Type B pancreatic cell (in vitro differentiated cells): ENCODE measurements around the gene PLD1. TPM values are rescaled to one million over a fixed set of nuclear protein-coding genes. Genes with fewer than 3 reads are reported as not detected.

Experiments
- DNase-seq: peaks from one replicate; pipeline ENCODE4 v3.0.0; 2021; ENCODE audit warnings: mixed read lengths; ENCODE audit not compliant: unreplicated experiment; ENCODE audit errors: extremely low spot score
- H3K27ac Mint-ChIP-seq: 2 replicates; pipeline ENCODE4 v1.8.0; 2021; ENCODE audit warnings: mild to moderate bottlenecking, mixed read lengths
- H3K27me3 Mint-ChIP-seq: 2 replicates; pipeline ENCODE4 v1.8.0; 2021; ENCODE audit warnings: mixed read lengths
- H3K36me3 Mint-ChIP-seq: 2 replicates; pipeline ENCODE4 v1.8.0; 2021; ENCODE audit warnings: mixed read lengths
- H3K4me1 Mint-ChIP-seq: one replicate; pipeline ENCODE4 v1.8.0; 2021; ENCODE audit warnings: mixed read lengths; ENCODE audit not compliant: unreplicated experiment
- H3K4me3 Mint-ChIP-seq: 2 replicates; pipeline ENCODE4 v1.8.0; 2021; ENCODE audit warnings: mild to moderate bottlenecking, mixed read lengths
- H3K9me3 Mint-ChIP-seq: 2 replicates; pipeline ENCODE4 v1.8.0; 2021; ENCODE audit warnings: mixed read lengths
- total RNA-seq: library from RNA; stranded (reverse); gene quantifications from 2 replicates; pipeline ENCODE4 v1.2.1, GENCODE V29; 2021; ENCODE audit warnings: low replicate concordance
- TF ChIP-seq, protein P1 (sequence below): fragments of 200-600 bp; sonication (generic); conservative IDR thresholded peaks from 2 replicates; pipeline ENCODE4 v1.5.0; 2021; ENCODE audit warnings: antibody characterized with exemption, mild to moderate bottlenecking

Gene PLD1
- total RNA-seq, 1 donor from 2014 or later = 33.3 TPM

DNA sequence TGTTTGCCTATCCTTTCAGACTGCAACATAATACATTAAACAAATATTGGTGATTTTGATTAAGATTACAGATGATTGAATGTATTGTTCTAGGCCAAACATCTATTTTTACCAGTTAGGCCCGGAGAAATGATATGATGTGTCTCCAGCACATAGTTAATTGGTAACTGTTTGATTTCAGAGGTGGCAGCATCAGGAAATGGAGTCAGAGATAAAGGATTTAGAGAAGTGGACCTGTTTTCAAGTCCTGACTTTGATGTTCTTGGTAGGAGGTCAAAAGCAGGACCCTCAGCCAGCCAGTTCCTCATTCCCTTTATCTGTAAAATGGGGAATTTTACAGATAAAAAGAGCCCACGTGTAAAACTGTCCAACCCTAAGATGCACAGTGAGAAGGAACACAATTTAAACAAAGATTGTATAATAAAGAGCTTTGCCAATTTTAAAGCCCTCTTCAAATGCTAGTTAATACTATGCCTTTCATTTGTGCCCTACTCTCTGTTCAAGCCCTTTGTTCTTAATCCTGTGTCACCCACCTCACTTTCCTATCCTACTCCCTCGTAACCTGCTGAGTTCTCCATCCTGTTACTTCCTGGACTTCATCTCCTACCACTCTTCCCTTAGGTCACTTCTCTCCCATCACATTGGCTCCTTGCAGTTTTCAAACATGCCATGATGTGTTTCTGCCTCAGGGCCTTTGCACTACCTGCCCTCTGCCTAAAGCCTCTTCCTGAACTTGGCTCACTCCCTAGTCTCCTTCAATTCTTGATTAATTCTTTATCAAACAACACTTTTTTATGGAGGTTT is 35.4 kb upstream of the PLD1 start:
- DNase-seq = no peak
- Mint-ChIP-seq H3K4me1 (peaks cover 18% of the 10 kb centered on the region), H3K4me3 (no peak overlapping the region), H3K36me3 (no peaks in the 10 kb centered on the region), H3K9me3 (peaks cover 5% of the 10 kb centered on the region), H3K27me3 (no peaks in the 10 kb centered on the region), H3K27ac (no peak overlapping the region)
- TF ChIP-seq, protein P1, sequence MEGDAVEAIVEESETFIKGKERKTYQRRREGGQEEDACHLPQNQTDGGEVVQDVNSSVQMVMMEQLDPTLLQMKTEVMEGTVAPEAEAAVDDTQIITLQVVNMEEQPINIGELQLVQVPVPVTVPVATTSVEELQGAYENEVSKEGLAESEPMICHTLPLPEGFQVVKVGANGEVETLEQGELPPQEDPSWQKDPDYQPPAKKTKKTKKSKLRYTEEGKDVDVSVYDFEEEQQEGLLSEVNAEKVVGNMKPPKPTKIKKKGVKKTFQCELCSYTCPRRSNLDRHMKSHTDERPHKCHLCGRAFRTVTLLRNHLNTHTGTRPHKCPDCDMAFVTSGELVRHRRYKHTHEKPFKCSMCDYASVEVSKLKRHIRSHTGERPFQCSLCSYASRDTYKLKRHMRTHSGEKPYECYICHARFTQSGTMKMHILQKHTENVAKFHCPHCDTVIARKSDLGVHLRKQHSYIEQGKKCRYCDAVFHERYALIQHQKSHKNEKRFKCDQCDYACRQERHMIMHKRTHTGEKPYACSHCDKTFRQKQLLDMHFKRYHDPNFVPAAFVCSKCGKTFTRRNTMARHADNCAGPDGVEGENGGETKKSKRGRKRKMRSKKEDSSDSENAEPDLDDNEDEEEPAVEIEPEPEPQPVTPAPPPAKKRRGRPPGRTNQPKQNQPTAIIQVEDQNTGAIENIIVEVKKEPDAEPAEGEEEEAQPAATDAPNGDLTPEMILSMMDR = no peak

DNA sequence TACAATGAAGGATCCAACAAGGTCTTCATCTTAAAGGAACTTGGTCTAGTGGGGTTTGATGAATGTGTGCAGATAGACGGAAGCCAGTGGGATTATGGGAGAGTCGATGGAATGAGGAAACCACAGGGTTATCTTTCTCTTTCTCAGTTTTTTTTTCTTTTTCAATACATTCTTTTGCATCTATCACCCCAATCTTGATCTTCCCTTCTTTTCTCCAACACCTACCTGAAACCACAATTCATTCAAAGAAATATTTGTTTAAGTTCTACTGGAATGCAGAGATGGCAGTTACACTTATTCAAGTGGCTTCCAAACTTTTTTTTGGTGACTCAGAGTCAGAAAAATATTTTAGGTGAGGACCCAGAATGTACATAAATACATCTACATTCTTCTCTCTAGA is 34.6 kb upstream of the PLD1 start:
- no peak overlapping the region for H3K27ac Mint-ChIP-seq
- H3K27me3 Mint-ChIP-seq = no peaks in the 10 kb centered on the region
- DNase-seq = no peak
- H3K9me3 Mint-ChIP-seq = peaks cover 5% of the 10 kb centered on the region
- H3K36me3 Mint-ChIP-seq = no peaks in the 10 kb centered on the region
- peaks cover 10% of the 10 kb centered on the region for H3K4me1 Mint-ChIP-seq
- TF ChIP-seq, protein P1 = no peak
- no peak overlapping the region for H3K4me3 Mint-ChIP-seq

DNA sequence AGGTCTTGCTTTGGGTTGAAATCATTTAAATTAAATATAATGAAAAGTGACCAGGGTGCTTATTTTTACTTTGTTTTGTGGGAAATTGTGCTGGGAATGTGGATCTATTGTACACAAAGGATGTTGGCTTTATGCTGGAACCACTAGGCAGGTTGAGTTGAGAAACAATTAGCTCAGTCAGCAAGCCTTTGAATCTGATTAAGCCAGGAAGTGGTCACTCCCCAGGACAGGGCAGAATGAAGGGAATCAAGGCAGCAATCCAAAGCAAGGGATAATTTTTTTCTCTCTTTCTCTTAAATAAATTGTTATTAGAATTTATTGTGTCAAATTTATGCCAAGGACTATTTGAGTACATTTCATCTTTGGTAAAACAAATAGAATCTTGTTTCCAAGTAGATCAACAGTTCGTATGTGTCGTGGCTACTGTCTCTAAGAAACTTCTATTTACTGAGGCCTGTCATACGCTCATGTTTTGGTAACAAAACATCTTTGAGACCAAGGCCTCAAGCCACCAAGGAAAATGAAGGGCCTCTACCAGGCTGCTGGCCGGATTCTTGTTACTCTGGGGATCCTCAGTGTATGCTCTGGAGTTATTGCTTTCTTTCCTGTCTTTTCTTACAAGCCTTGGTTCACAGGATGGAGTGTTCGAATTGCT is 32.7 kb upstream of the PLD1 start, which contains the start of gene TMEM212:
Gene TMEM212, plus strand, starts transcription at position 486 of the 655 bp plus-strand sequence. Its CDS starts 35 bp downstream, at position 521.
- H3K27ac Mint-ChIP-seq = no peak within 1 kb of the TSS
- peaks cover 5% of the 10 kb centered on the region for H3K9me3 Mint-ChIP-seq
- no peaks in the 10 kb centered on the region for H3K36me3 Mint-ChIP-seq
- TF ChIP-seq, protein P1 = no peak
- no peak for DNase-seq
- no peaks in the 10 kb centered on the region for H3K27me3 Mint-ChIP-seq
- peaks cover 18% of the 10 kb centered on the region for H3K4me1 Mint-ChIP-seq
- H3K4me3 Mint-ChIP-seq = no peak within 1 kb of the TSS

DNA sequence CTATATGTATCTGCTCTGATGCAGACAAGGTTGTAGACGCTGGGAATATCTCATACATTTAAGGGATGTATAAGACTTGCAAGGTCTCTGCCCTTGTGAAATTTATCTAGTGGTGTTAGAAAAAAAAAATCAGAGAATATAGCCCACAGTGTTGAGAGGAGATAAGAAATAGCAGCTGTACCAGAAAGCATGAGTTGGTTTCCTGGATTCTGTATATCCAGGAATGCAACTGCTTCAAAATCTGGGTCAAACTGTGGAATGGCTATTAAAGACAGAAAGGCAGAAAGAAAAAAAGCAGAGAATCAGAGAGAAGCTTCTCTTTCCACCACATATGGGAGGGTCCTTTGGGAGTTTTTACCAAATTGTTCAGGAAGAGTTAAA is 31.3 kb upstream of the PLD1 start:
- Mint-ChIP-seq H3K4me1 (peaks cover 19% of the 10 kb centered on the region), H3K27ac (no peak overlapping the region), H3K4me3 (no peak overlapping the region), H3K9me3 (peaks cover 5% of the 10 kb centered on the region), H3K27me3 (no peaks in the 10 kb centered on the region), H3K36me3 (no peaks in the 10 kb centered on the region)
- DNase-seq = no peak
- TF ChIP-seq, protein P1 = no peak

DNA sequence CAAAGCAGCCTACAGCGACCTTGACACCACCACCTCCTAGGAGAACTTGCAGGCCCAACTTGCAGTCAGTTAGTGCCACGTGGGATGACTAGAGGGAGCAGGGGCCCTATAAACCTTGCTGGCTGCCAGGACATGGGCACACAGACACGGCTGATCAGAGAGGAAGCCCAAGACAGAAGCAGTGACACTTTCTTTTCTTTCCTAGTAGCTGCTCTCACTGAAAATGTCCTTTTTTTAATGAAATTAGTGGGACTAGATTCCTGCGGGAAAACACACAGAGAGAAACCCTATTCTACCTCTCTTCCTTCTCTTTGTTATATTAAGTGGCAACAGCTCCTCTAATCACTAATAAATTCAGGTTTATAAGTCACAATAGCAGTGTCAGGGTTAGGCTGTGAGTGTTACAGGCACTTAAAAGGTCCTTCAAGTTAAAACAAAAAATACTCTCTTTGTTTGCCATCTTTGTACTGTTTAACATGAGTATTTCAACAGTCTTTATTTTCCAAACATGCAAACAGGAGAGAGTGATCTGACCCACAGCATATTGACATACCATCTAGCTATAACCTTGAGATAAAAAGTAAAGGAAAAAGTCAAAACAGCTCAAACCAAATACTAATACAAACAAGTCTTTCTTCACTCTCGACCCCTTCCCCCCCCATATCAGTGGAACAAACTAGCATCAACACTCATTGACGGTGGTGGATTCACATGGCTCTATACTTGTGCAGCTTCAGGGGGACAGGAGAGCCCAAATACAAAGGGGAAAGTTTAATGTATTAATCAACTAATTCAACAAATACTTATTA is 30.7 kb upstream of the PLD1 start:
- Mint-ChIP-seq H3K36me3 (no peaks in the 10 kb centered on the region), H3K4me1 (peaks cover 19% of the 10 kb centered on the region), H3K27ac (no peak overlapping the region), H3K27me3 (no peaks in the 10 kb centered on the region), H3K9me3 (peaks cover 3% of the 10 kb centered on the region), H3K4me3 (no peak overlapping the region)
- TF ChIP-seq, protein P1 = no peak
- no peak for DNase-seq
